Neural progenitor cell (in vitro differentiated cells): Measurements from ENCODE around the gene SFI1.

Experiments
- EZH2 ChIP-seq: fragments of 200-600 bp; sonication (generic); IDR thresholded peaks from 2 replicates; pipeline ENCODE4 v1.6.1; 2017; ENCODE audit warnings: antibody characterized with exemption, mild to moderate bottlenecking, moderate library complexity
- TF ChIP-seq, protein P1 (sequence below): fragments of 200-600 bp; sonication (generic); IDR thresholded peaks from 2 replicates; pipeline ENCODE4 v1.5.1; 2017; ENCODE audit warnings: antibody characterized with exemption, mild to moderate bottlenecking

DNA sequence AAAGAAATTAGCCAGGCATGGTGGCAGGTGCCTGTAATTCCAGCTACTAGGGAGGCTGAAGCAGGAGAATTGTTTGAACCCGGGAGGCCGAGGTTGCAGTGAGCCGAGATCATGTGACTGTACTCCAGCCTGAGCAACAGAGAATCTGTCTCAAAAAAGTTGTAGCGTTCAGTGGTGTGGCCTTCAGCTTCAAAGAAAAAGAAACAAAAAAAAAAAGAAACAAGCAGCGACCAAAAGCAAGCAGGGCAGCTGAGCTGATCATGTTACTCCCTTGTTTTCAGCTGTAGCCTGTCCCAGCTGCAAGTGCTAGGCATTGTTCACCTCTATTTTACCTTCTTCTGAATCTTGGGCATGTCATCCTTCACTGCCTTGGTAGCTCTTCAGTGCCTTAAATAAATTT, 37.0 kb downstream of the SFI1 start:
- TF ChIP-seq, protein P1, sequence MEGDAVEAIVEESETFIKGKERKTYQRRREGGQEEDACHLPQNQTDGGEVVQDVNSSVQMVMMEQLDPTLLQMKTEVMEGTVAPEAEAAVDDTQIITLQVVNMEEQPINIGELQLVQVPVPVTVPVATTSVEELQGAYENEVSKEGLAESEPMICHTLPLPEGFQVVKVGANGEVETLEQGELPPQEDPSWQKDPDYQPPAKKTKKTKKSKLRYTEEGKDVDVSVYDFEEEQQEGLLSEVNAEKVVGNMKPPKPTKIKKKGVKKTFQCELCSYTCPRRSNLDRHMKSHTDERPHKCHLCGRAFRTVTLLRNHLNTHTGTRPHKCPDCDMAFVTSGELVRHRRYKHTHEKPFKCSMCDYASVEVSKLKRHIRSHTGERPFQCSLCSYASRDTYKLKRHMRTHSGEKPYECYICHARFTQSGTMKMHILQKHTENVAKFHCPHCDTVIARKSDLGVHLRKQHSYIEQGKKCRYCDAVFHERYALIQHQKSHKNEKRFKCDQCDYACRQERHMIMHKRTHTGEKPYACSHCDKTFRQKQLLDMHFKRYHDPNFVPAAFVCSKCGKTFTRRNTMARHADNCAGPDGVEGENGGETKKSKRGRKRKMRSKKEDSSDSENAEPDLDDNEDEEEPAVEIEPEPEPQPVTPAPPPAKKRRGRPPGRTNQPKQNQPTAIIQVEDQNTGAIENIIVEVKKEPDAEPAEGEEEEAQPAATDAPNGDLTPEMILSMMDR, result no peak
- TF ChIP-seq EZH2, result no peak
